SK-N-SH (cell line): Measurements from ENCODE around the gene C11orf86. TPM values are rescaled to one million over a fixed set of nuclear protein-coding genes. Genes with fewer than 3 reads are reported as not detected.
"Not testable (repeated sequence)": the region's sequence is repeated elsewhere in the genome, so short reads cannot be mapped to it uniquely, and the experiment has no call there.

Experiments used
- CTCF ChIA-PET: fragments of 300-600, 350-600 bp; formaldehyde crosslinking; extraction: SDS; loops from one replicate; lab custom pipeline; 2021; lab: Yijun Ruan, JAX
- POLR2A ChIA-PET: fragments of 350-600 bp; sonication (Branson Sonifier 250); formaldehyde crosslinking; extraction: SDS; loops from one replicate; lab custom pipeline; 2020; ENCODE audit warnings: antibody characterized with exemption, inconsistent platforms; lab: Yijun Ruan, JAX
- DNase-seq: peaks from one replicate; pipeline ENCODE4 v3.0.0; 2012
- H2AFZ ChIP-seq: fragments of 200-600 bp; sonication (generic); 2 replicates; pipeline ENCODE4 v1.8.1; 2016; ENCODE audit warnings: antibody characterized with exemption, mild to moderate bottlenecking, low read depth
- H3F3A ChIP-seq: fragments of 200-600 bp; sonication (generic); replicated peaks from 2 replicates; pipeline ENCODE3; 2016; ENCODE audit warnings: antibody characterized with exemption, mild to moderate bottlenecking; ENCODE audit not compliant: insufficient read depth
- H3K27ac ChIP-seq, 2 experiments: fragments of 200-500 bp in 1 of 2; fragments of 200-600 bp in 1 of 2; sonication (Bioruptor generic) in 1 of 2; sonication (generic), shearing (Covaris generic) in 1 of 2; 2 replicates each; pipeline versions ENCODE4 v1.5.1 to v1.6.1; 2014 to 2016; ENCODE audit warnings: low read depth in 2 of 2, inconsistent platforms in 1 of 2, low read length in 1 of 2, mild to moderate bottlenecking in 1 of 2, mixed read lengths in 1 of 2
- H3K27me3 ChIP-seq: fragments of 200-600 bp; sonication (generic), shearing (Covaris generic); 2 replicates; pipeline ENCODE4 v1.6.1; 2016; ENCODE audit warnings: mixed run types; ENCODE audit not compliant: insufficient read depth
- H3K36me3 ChIP-seq, 2 experiments: fragments of 200-500 bp in 1 of 2; fragments of 200-600 bp in 1 of 2; sonication (Bioruptor generic) in 1 of 2; sonication (generic) in 1 of 2; replicated peaks in 1 of 2; 2 replicates each; pipeline versions ENCODE3 to v1.5.1; 2014 to 2016; ENCODE audit warnings: low read length in 1 of 2, mild to moderate bottlenecking in 1 of 2; ENCODE audit not compliant: insufficient read depth in 2 of 2, control insufficient read depth in 1 of 2
- H3K4me1 ChIP-seq, 2 experiments: fragments of 200-500 bp in 1 of 2; fragments of 200-600 bp in 1 of 2; sonication (Bioruptor generic) in 1 of 2; sonication (generic), shearing (Covaris generic) in 1 of 2; 2 replicates each; pipeline versions ENCODE4 v1.5.1 to v1.6.1; 2014 to 2016; ENCODE audit warnings: low read depth in 1 of 2, low read length in 1 of 2, mixed run types in 1 of 2; ENCODE audit not compliant: insufficient read depth in 2 of 2, control insufficient read depth in 1 of 2
- H3K4me2 ChIP-seq: fragments of 200-600 bp; sonication (generic), shearing (Covaris generic); 2 replicates; pipeline ENCODE4 v1.6.1; 2017; ENCODE audit warnings: mixed run types
- H3K4me3 ChIP-seq, 2 experiments: fragments of 200-500 bp in 1 of 2; fragments of 200-600 bp in 1 of 2; sonication (Bioruptor generic) in 1 of 2; sonication (generic), shearing (Covaris generic) in 1 of 2; 2 replicates each; pipeline versions ENCODE4 v1.5.1 to v1.8.1; 2014 to 2016; ENCODE audit warnings: low read depth in 2 of 2, inconsistent platforms in 1 of 2, low read length in 1 of 2, mild to moderate bottlenecking in 1 of 2, mixed read lengths in 1 of 2, moderate library complexity in 1 of 2
- H3K79me2 ChIP-seq: fragments of 200-600 bp; sonication (generic); 2 replicates; pipeline ENCODE4 v1.8.1; 2017; ENCODE audit warnings: mild to moderate bottlenecking; ENCODE audit not compliant: insufficient read depth
- H3K9ac ChIP-seq: fragments of 200-600 bp; sonication (generic); 2 replicates; pipeline ENCODE4 v1.6.1; 2017; ENCODE audit warnings: mixed run types
- H3K9me2 ChIP-seq: fragments of 200-600 bp; sonication (generic); 2 replicates; pipeline ENCODE4 v1.6.1; 2017; ENCODE audit warnings: mixed run types
- H3K9me3 ChIP-seq: fragments of 200-600 bp; sonication (generic); 2 replicates; pipeline ENCODE4 v1.6.1; 2017; ENCODE audit warnings: mixed run types, mild to moderate bottlenecking, moderate library complexity
- H4K20me1 ChIP-seq: fragments of 200-600 bp; sonication (generic); 2 replicates; pipeline ENCODE4 v1.6.1; 2017; ENCODE audit warnings: mild to moderate bottlenecking, mixed run types; ENCODE audit not compliant: insufficient read depth
- ELF1 ChIP-seq: IDR thresholded peaks from 2 replicates; pipeline ENCODE4 v1.4.0; 2012
- MXI1 ChIP-seq: IDR thresholded peaks from 2 replicates; pipeline ENCODE4 v1.6.1; 2012; ENCODE audit warnings: mild to moderate bottlenecking, low read depth, low read length, improper control_type of control experiment
- NFIC ChIP-seq: IDR thresholded peaks from 2 replicates; pipeline ENCODE4 v1.4.0; 2012; ENCODE audit warnings: borderline replicate concordance
- NRF1 ChIP-seq: IDR thresholded peaks from 2 replicates; pipeline ENCODE4 v1.6.1; 2012; ENCODE audit warnings: low read depth, mild to moderate bottlenecking, low read length
- RXRA ChIP-seq: IDR thresholded peaks from 2 replicates; pipeline ENCODE4 v1.4.0; 2012; ENCODE audit warnings: low read depth, mild to moderate bottlenecking, borderline replicate concordance
- SMC3 ChIP-seq: IDR thresholded peaks from 2 replicates; pipeline ENCODE4 v1.6.1; 2012; ENCODE audit warnings: low read depth, low read length, improper control_type of control experiment
- WGBS: methylation state at CpG from one replicate; pipeline ENCODE4 v1.1.6; 2017; ENCODE audit warnings: low lambda C conversion rate; 5-methylcytosine and 5-hydroxymethylcytosine counted together
- polyA plus RNA-seq, 3 experiments: library from polyadenylated mRNA; depleted of rRNA; stranded (reverse); fragments of >200 nt; gene quantifications; 2 replicates each; pipeline ENCODE4 v1.2.3, GENCODE V29; 2012
- TF ChIP-seq, protein P1 (sequence below): fragments of 150-350 bp; IDR thresholded peaks from 2 replicates; pipeline ENCODE4 v1.6.1; 2016; ENCODE audit warnings: mild to moderate bottlenecking, low read depth, low read length
- TF ChIP-seq, protein P2 (sequence below): IDR thresholded peaks from 2 replicates; pipeline ENCODE4; 2012

The C11orf86 gene
- polyA plus RNA-seq, 1 of the 3 experiments (the other 2 are of a cell fraction), result 0.08 TPM

DNA sequence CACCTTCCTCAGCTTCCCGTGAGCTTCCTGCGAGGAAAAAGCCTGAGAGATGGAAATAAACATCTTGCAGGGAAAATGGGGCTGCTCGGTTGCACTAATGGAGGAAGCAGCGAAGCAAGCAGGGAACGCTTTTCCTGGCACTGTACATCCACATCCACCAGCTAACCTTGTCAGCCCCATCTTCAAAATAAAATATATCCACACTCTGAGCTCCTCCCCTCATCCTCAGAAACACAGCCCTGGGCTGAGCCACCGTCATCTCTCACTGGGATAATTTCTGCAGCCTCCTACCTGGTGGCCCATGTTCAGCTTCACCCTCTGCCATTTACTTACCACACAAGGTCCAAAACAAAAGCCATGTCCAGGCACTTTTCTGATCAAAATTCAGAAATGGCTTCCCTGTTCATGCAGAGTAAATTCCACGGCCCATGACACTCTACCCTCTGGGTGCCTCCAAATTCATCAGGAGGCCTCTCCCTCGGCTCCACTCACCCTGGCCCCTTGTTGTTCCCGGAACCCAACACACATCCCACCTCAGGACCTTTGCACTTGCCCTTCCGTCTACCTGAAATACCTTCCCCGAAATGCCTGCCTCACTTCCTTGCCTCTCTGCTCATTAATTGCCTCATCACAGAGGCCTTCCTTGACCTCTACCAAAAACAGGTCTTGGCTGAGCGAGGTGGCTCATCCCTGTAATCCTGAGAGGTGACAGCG, 13.0 kb downstream of the C11orf86 start:
- whole genome bisulfite sequencing, result 94% methylated on average over 13 of the region's 13 CpGs
- no peak overlapping the region for H2AFZ ChIP-seq
- ChIA-PET POLR2A (interaction anchor here (1.0 kb wide), 1 partner anchor 11 kb away, joined by 3 read pairs; no protein-coding TSS in a partner anchor), CTCF (interaction anchor here (0.8 to 1.4 kb wide), 4 partner anchors 12 to 65 kb away, joined by 3 to 5 read pairs (median 4); partner anchors contain the start of gene C11orf86)
- H3K36me3 ChIP-seq, result no peaks in the 10 kb centered on the region
- no peaks in the 10 kb centered on the region for H3K27me3 ChIP-seq
- no peak overlapping the region for H3K27ac ChIP-seq
- H4K20me1 ChIP-seq, result no peaks in the 10 kb centered on the region
- no peaks in the 10 kb centered on the region for H3K9me3 ChIP-seq
- H3K9ac ChIP-seq, result no peak overlapping the region
- H3K9me2 ChIP-seq, result no peaks in the 10 kb centered on the region
- DNase-seq, result no peak
- H3K4me1 ChIP-seq, result peaks cover 0 to 10% of the 10 kb centered on the region in 2 experiments; a peak in 1 of 4 replicates
- H3K79me2 ChIP-seq, result no peaks in the 10 kb centered on the region
- H3K4me3 ChIP-seq, result no peak overlapping the region
- no peak overlapping the region for H3K4me2 ChIP-seq
- no peaks in the 10 kb centered on the region for H3F3A ChIP-seq
- TF ChIP-seq, protein P1, sequence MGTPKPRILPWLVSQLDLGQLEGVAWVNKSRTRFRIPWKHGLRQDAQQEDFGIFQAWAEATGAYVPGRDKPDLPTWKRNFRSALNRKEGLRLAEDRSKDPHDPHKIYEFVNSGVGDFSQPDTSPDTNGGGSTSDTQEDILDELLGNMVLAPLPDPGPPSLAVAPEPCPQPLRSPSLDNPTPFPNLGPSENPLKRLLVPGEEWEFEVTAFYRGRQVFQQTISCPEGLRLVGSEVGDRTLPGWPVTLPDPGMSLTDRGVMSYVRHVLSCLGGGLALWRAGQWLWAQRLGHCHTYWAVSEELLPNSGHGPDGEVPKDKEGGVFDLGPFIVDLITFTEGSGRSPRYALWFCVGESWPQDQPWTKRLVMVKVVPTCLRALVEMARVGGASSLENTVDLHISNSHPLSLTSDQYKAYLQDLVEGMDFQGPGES, result no peak
- TF ChIP-seq ELF1 (no peak), NRF1 (no peak), SMC3 (no peak), RXRA (no peak), NFIC (no peak), MXI1 (no peak)
- TF ChIP-seq, protein P2, sequence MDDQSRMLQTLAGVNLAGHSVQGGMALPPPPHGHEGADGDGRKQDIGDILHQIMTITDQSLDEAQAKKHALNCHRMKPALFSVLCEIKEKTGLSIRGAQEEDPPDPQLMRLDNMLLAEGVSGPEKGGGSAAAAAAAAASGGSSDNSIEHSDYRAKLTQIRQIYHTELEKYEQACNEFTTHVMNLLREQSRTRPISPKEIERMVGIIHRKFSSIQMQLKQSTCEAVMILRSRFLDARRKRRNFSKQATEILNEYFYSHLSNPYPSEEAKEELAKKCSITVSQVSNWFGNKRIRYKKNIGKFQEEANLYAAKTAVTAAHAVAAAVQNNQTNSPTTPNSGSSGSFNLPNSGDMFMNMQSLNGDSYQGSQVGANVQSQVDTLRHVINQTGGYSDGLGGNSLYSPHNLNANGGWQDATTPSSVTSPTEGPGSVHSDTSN, result no peak

DNA sequence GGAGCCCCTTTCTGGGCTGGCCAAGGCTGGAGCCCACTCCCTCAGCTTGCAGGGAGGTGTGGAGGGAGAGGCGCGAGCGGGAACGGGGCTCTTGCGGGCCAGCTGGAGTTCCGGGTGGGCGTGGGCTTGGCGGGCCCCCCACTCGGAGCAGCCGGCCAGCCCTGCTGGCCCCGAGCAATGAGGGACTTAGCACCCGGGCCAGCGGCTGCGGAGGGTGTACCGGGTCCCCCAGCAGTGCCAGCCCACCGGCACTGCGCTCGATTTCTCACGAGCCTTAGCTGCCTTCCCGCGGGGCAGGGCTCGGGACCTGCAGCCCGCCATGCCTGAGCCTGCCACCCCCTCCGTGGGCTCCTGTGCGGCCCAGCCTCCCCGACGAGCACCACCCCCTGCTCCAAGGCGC, 13.6 kb downstream of the C11orf86 start:
- H3K4me1 ChIP-seq, H3K36me3 ChIP-seq, H3K9ac ChIP-seq, H3K9me3 ChIP-seq, H3F3A ChIP-seq, H3K4me3 ChIP-seq, POLR2A ChIA-PET, H4K20me1 ChIP-seq, H3K27ac ChIP-seq, H3K4me2 ChIP-seq, DNase-seq, H3K9me2 ChIP-seq, H3K79me2 ChIP-seq, H3K27me3 ChIP-seq, H2AFZ ChIP-seq: not testable (repeated sequence)
- WGBS, result no CpG with 5 or more reads among the region's 28 CpGs
- CTCF ChIA-PET, result interaction anchor here (0.8 to 1.4 kb wide), 2 partner anchors 13 to 33 kb away, joined by 3 to 5 read pairs; partner anchors contain the start of gene C11orf86

DNA sequence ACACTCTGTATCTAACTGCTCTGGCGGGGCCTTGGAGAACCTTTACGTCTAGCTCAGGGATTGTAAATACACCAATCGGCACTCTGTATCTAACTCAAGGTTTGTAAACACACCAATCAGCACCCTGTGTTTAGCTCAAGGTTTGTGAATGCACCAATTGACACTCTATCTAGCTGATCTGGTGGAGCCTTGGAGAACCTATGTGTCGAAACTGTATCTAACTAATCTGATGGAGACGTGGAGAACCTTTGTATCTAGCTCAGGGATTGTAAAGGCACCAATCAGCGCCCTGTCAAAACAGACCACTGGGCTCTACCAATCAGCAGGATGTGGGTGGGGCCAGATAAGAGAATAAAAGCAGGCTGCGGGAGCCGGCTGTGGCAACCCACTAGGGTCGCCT, 14.3 kb downstream of the C11orf86 start:
- DNase-seq, H3K4me2 ChIP-seq, H3K9me2 ChIP-seq, H3K4me1 ChIP-seq, H3K27me3 ChIP-seq, H3K4me3 ChIP-seq, H3K9ac ChIP-seq, POLR2A ChIA-PET, H3F3A ChIP-seq, H3K79me2 ChIP-seq, H3K36me3 ChIP-seq, H2AFZ ChIP-seq, H3K27ac ChIP-seq, H3K9me3 ChIP-seq, H4K20me1 ChIP-seq: not testable (repeated sequence)
- WGBS, result 94% methylated on average over 9 of the region's 9 CpGs
- CTCF ChIA-PET, result interaction anchor here (1.3 to 1.4 kb wide), 2 partner anchors 14 to 32 kb away, joined by 5 to 6 read pairs; no protein-coding TSS in a partner anchor
